HepG2 (cell line): Measurements from ENCODE around the gene LRRIQ4. TPM values are rescaled to one million over a fixed set of nuclear protein-coding genes. Genes with fewer than 3 reads are reported as not detected.

Source experiments
- ATAC-seq: fragments of 200-7000 bp; cut with Tn5 transposase; 3 replicates; pipeline ENCODE4 v1.9.1; 2020; ENCODE audit warnings: mild to moderate bottlenecking, moderate library complexity
- BruUV-seq: library from RNA; stranded (reverse); fragments of 400-500 nt; replicated peaks from 2 replicates; lab custom pipeline; 2021; lab: Mats Ljungman, UMichigan
- CTCF ChIA-PET: fragments of 300-600 bp; formaldehyde crosslinking; extraction: SDS; loops from one replicate; lab custom pipeline; 2021; ENCODE audit warnings: low total read pairs, inconsistent platforms, low intra/inter-chr PET ratio; lab: Yijun Ruan, JAX
- POLR2A ChIA-PET: fragments of 350-600 bp; sonication (Branson Sonifier 250); formaldehyde crosslinking; loops from one replicate; lab custom pipeline; 2020; ENCODE audit warnings: antibody characterized with exemption, inconsistent platforms; lab: Yijun Ruan, JAX
- DNase-seq: peaks from one replicate; pipeline ENCODE4 v3.0.0-alpha.2; 2015; ENCODE audit warnings: low spot score
- FAIRE-seq: peaks from 3 replicates; lab custom pipeline; 2011; peaks lifted over from hg19 to GRCh38; lab: Jason Lieb, UNC
- H2AFZ ChIP-seq: one replicate; pipeline ENCODE4 v1.6.1; 2011; ENCODE audit warnings: low read length, inconsistent platforms
- H3K27ac ChIP-seq: fragments of 300-600 bp; 3 replicates; pipeline ENCODE4 v1.8.0; 2011; ENCODE audit warnings: mixed run types, mild to moderate bottlenecking, mixed read lengths, low read length, inconsistent platforms; ENCODE audit not compliant: insufficient read depth; ENCODE audit errors: extremely low read length
- H3K27me3 ChIP-seq, 2 experiments: fragments of 200-600 bp in 1 of 2; 2 replicates in 1 of 2; 3 replicates in 1 of 2; pipeline versions ENCODE4 v1.6.0 to v1.8.0; 2011; ENCODE audit warnings: low read length in 2 of 2, mild to moderate bottlenecking in 2 of 2, moderate library complexity in 2 of 2, inconsistent platforms in 1 of 2; ENCODE audit not compliant: insufficient read depth in 2 of 2, control insufficient read depth in 1 of 2
- H3K36me3 ChIP-seq, 2 experiments: fragments of 200-600 bp in 1 of 2; replicated peaks in 1 of 2; 2 replicates in 1 of 2; 3 replicates in 1 of 2; pipeline versions ENCODE4 v1.5.1 to v1.8.0; 2011; ENCODE audit warnings: low read length in 2 of 2, inconsistent platforms in 1 of 2; ENCODE audit not compliant: insufficient read depth in 2 of 2, control insufficient read depth in 1 of 2
- H3K4me1 ChIP-seq: 2 replicates; pipeline ENCODE4 v1.5.1; 2012; ENCODE audit warnings: low read length, inconsistent platforms; ENCODE audit not compliant: insufficient read depth
- H3K4me2 ChIP-seq: 2 replicates; pipeline ENCODE4 v1.6.0; 2011; ENCODE audit warnings: low read depth, low read length, inconsistent platforms
- H3K4me3 ChIP-seq, 3 experiments: fragments of 200-600 bp in 1 of 3; sonication (generic), shearing (Covaris generic) in 1 of 3; replicated peaks in 1 of 3; 2 replicates each; pipeline ENCODE4 v1.5.1; 2011 to 2016; ENCODE audit warnings: low read length in 3 of 3, inconsistent platforms in 2 of 3, low read depth in 2 of 3, mild to moderate bottlenecking in 2 of 3, control low read depth in 1 of 3, mixed read lengths in 1 of 3; ENCODE audit not compliant: insufficient read depth in 1 of 3
- H3K79me2 ChIP-seq: one replicate; pipeline ENCODE4 v1.6.1; 2011; ENCODE audit warnings: low read length, inconsistent platforms; ENCODE audit not compliant: insufficient read depth
- H3K9ac ChIP-seq: 2 replicates; pipeline ENCODE4 v1.6.0; 2011; ENCODE audit warnings: mild to moderate bottlenecking, low read depth, low read length, inconsistent platforms; ENCODE audit not compliant: insufficient read depth
- H3K9me3 ChIP-seq: 2 replicates; pipeline ENCODE4 v1.5.1; 2012; ENCODE audit warnings: mild to moderate bottlenecking, low read length
- H4K20me1 ChIP-seq: 2 replicates; pipeline ENCODE4 v1.6.0; 2011; ENCODE audit warnings: inconsistent platforms, mild to moderate bottlenecking, low read length, moderate library complexity; ENCODE audit not compliant: insufficient read depth
- FOXO1 ChIP-seq: sonication (generic); formaldehyde crosslinking; IDR thresholded peaks from 2 replicates; pipeline ENCODE4 v1.4.0; 2020; ENCODE audit warnings: missing genetic modification reagents
- GATAD1 ChIP-seq: IDR thresholded peaks from 2 replicates; pipeline ENCODE4 v1.6.1; 2016; ENCODE audit warnings: missing genetic modification reagents, missing compliant biosample characterization
- KLF13 ChIP-seq: sonication (generic); formaldehyde crosslinking; IDR thresholded peaks from 2 replicates; pipeline ENCODE4 v1.4.0; 2020; ENCODE audit warnings: mild to moderate bottlenecking, missing genetic modification reagents
- LCORL ChIP-seq, 2 experiments: fragments of 450-650 bp in 1 of 2; sonication (generic) in 1 of 2; formaldehyde crosslinking in 1 of 2; IDR thresholded peaks; 2 replicates each; pipeline versions ENCODE4 v1.5.0 to v1.6.1; 2017 to 2020; ENCODE audit warnings: antibody characterized with exemption in 1 of 2, missing genetic modification reagents in 1 of 2
- MED8 ChIP-seq: sonication (generic); formaldehyde crosslinking; IDR thresholded peaks from 2 replicates; pipeline ENCODE4 v1.8.1; 2023; ENCODE audit warnings: mild to moderate bottlenecking, missing genetic modification reagents; ENCODE audit not compliant: insufficient replicate concordance
- MEF2D ChIP-seq: sonication (generic); formaldehyde crosslinking; IDR thresholded peaks from 2 replicates; pipeline ENCODE4 v1.5.1; 2020; ENCODE audit warnings: mild to moderate bottlenecking, missing genetic modification reagents
- MTF2 ChIP-seq: sonication (generic); formaldehyde crosslinking; IDR thresholded peaks from 2 replicates; pipeline ENCODE4 v1.5.0; 2020; ENCODE audit warnings: missing genetic modification reagents, borderline replicate concordance
- RBFOX2 ChIP-seq: fragments of 200-400 bp; formaldehyde crosslinking; IDR thresholded peaks from 2 replicates; pipeline ENCODE4 v1.6.1; 2017; ENCODE audit warnings: low read depth, mild to moderate bottlenecking, low read length
- TCF7L2 ChIP-seq: IDR thresholded peaks from 2 replicates; pipeline ENCODE4 v1.6.1; 2011; ENCODE audit warnings: mild to moderate bottlenecking, low read depth, low read length, moderate library complexity
- ZKSCAN1 ChIP-seq: fragments of 150-350 bp; IDR thresholded peaks from 2 replicates; pipeline ENCODE4 v1.6.1; 2014; ENCODE audit warnings: low read length
- ZNF367 ChIP-seq: sonication (generic); formaldehyde crosslinking; IDR thresholded peaks from 2 replicates; pipeline ENCODE4 v1.4.0; 2020; ENCODE audit warnings: missing genetic modification reagents, borderline replicate concordance
- ZNF788 ChIP-seq: sonication (generic); formaldehyde crosslinking; IDR thresholded peaks from 2 replicates; pipeline ENCODE4 v1.5.0; 2020; ENCODE audit warnings: mild to moderate bottlenecking, missing genetic modification reagents, borderline replicate concordance
- WGBS: methylation state at CpG from one replicate; pipeline ENCODE4 v1.1.6; 2017; ENCODE audit warnings: low lambda C conversion rate; 5-methylcytosine and 5-hydroxymethylcytosine counted together
- in situ Hi-C: cut with HindIII; loops from 2 replicates; pipeline ENCODE4 v1.10.0; 2017; ENCODE audit warnings: low pct_unique_long_range_greater_than_20kb; ENCODE audit not compliant: extremely low pct_ligation_motif_present
- intact Hi-C: fragments of 100-400 bp; cut with micrococcal nuclease; formaldehyde crosslinking; loops from one replicate; pipeline ENCODE4 v1.10.0; 2022; ENCODE audit not compliant: unreplicated experiment
- polyA plus RNA-seq, 8 experiments: library from polyadenylated mRNA; depleted of rRNA in 3 of 8; stranded (reverse) in 7 of 8; unstranded in 1 of 8; fragments of >200 nt; fragmentation: Illumina TruSeq in 4 of 8; extraction: Trizol in 4 of 8; gene quantifications; 2 replicates each; pipeline versions ENCODE4 v1.2.1 to v1.2.3, GENCODE V29; 2011 to 2016; ENCODE audit warnings: low read depth in 4 of 8, missing spikeins in 1 of 8, mixed read lengths in 1 of 8; ENCODE audit not compliant: insufficient read depth in 1 of 8
- total RNA-seq, 5 experiments: library from RNA; depleted of rRNA; stranded (reverse); fragments of >200 nt; fragmentation: Illumina TruSeq; extraction: Trizol; gene quantifications; 2 replicates each; pipeline ENCODE4 v1.2.3, GENCODE V29; 2016; ENCODE audit warnings: low read depth in 1 of 5
- TF ChIP-seq, protein P1 (sequence below): sonication (generic); formaldehyde crosslinking; IDR thresholded peaks from 2 replicates; pipeline ENCODE4 v1.5.0; 2020; ENCODE audit warnings: missing genetic modification reagents, mild to moderate bottlenecking, borderline replicate concordance
- TF ChIP-seq, protein P2 (sequence below): IDR thresholded peaks from 2 replicates; pipeline ENCODE4 v1.6.1; 2016; ENCODE audit warnings: low read depth, borderline replicate concordance
- TF ChIP-seq, protein P3 (sequence below): sonication (generic); formaldehyde crosslinking; IDR thresholded peaks from 2 replicates; pipeline ENCODE4 v1.4.0; 2020; ENCODE audit warnings: low read depth, mild to moderate bottlenecking, missing genetic modification reagents

The LRRIQ4 gene
- total and polyA plus RNA-seq, 2 of the 13 experiments (the other 11 are each of a cell fraction or from before 2014, with no cell fraction given), result not detected

DNA sequence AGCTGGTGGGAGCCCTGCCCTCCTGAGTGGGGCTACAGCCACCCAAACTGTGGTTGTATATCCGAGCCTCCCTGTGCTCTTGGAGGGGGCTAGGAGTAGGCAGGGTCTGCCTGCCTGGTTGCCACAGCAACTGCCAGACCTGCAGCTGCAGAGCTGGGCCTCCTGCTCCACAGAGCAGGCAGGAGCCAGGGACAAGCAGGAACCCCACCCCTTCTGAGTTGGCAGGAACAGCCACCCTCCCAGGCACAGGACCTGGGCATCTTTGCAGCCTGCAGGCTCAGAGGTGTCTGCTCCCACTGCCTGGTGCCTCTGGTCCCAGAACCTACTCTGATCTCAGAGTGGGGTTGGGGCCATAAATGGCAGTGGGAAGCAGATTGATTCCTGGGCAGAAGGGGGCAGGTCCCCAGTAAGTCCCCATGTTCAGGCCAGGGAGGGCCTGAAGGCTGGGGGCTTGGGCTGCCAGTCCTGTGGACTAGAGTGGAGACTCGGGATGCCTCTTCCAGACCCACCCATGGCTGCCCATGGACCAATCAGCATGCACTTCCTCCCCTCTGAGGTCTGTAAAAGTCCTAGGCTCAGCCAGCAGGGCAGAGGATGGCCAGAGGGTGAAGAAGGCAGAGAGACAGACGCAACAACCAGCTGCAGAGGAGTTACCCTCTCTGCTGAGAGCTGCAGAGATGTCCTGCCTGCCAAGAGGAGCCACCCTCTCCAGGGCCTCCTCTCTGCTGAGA is 67.3 kb downstream of the LRRIQ4 start:
- intact Hi-C loops (no loop called here), in situ Hi-C loops (no loop called here)
- no peak for FAIRE-seq
- no peak overlapping the region for H3K4me3 ChIP-seq
- H3K36me3 ChIP-seq, result no peaks in the 10 kb centered on the region
- no peaks in the 10 kb centered on the region for H3K4me1 ChIP-seq
- no peaks in the 10 kb centered on the region for H3K79me2 ChIP-seq
- H3K27ac ChIP-seq, result no peak overlapping the region
- TF ChIP-seq TCF7L2 (no peak), MEF2D (CRISPR knock-in tag) (no peak), ZNF367 (CRISPR knock-in tag) (no peak), GATAD1 (CRISPR knock-in tag) (no peak), MTF2 (CRISPR knock-in tag) (no peak), LCORL (IDR thresholded peaks at IDR 0.05) (no peak), LCORL (CRISPR knock-in tag; IDR thresholded peaks at IDR 0.05) (no peak), KLF13 (CRISPR knock-in tag) (no peak), RBFOX2 (no peak), MED8 (no peak), ZKSCAN1 (no peak), FOXO1 (no peak), ZNF788 (CRISPR knock-in tag) (no peak)
- TF ChIP-seq, protein P1, sequence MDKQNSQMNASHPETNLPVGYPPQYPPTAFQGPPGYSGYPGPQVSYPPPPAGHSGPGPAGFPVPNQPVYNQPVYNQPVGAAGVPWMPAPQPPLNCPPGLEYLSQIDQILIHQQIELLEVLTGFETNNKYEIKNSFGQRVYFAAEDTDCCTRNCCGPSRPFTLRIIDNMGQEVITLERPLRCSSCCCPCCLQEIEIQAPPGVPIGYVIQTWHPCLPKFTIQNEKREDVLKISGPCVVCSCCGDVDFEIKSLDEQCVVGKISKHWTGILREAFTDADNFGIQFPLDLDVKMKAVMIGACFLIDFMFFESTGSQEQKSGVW (CRISPR knock-in tag), result no peak
- TF ChIP-seq, protein P2, sequence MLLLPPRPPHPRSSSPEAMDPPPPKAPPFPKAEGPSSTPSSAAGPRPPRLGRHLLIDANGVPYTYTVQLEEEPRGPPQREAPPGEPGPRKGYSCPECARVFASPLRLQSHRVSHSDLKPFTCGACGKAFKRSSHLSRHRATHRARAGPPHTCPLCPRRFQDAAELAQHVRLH (CRISPR knock-in tag), result no peak
- TF ChIP-seq, protein P3, sequence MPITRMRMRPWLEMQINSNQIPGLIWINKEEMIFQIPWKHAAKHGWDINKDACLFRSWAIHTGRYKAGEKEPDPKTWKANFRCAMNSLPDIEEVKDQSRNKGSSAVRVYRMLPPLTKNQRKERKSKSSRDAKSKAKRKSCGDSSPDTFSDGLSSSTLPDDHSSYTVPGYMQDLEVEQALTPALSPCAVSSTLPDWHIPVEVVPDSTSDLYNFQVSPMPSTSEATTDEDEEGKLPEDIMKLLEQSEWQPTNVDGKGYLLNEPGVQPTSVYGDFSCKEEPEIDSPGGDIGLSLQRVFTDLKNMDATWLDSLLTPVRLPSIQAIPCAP (CRISPR knock-in tag), result no peak
- peaks cover 0 to 1% of the 10 kb centered on the region in 2 experiments; a peak in 2 of 5 replicates for H3K27me3 ChIP-seq
- BruUV-seq, result no TSS peak
- POLR2A ChIA-PET, result no interaction called here
- DNase-seq, result no peak
- H3K9ac ChIP-seq, result no peak overlapping the region
- H3K9me3 ChIP-seq, result no peaks in the 10 kb centered on the region
- 0% methylated on average over 1 of the region's 3 CpGs for WGBS
- no peak; the same call in 2 of the 3 replicates for ATAC-seq
- no peak overlapping the region for H3K4me2 ChIP-seq
- CTCF ChIA-PET, result no interaction called here
- H4K20me1 ChIP-seq, result no peaks in the 10 kb centered on the region
- H2AFZ ChIP-seq, result no peak overlapping the region
